SU-DHL-6 (cell line): ENCODE results near the gene MSX2.

Source experiments
- CTCF ChIP-seq: fragments of 200-600 bp; sonication (generic); IDR thresholded peaks from one replicate; pipeline ENCODE4 v1.5.1; 2017; ENCODE audit warnings: antibody characterized with exemption, mild to moderate bottlenecking, low read length, moderate library complexity; ENCODE audit not compliant: insufficient read depth, poor library complexity, severe bottlenecking
- EZH2phosphoT487 ChIP-seq: fragments of 200-600 bp; sonication (generic), shearing (Covaris generic); conservative IDR thresholded peaks from 2 replicates; pipeline ENCODE4 v1.6.1; 2018; ENCODE audit warnings: mild to moderate bottlenecking, antibody characterized with exemption, low read length, moderate library complexity, mixed read lengths

- no peak for TF ChIP-seq CTCF
- no peak for TF ChIP-seq EZH2phosphoT487
Observed at GRCh38 chr5:174773371-174773770, 49.0 kb downstream of the MSX2 start.
